H1 (cell line): Measurements from ENCODE around the gene TYW1B. TPM values are rescaled to one million over a fixed set of nuclear protein-coding genes. Genes with fewer than 3 reads are reported as not detected.
"Not testable (repeated sequence)": the region's sequence is repeated elsewhere in the genome, so short reads cannot be mapped to it uniquely, and the experiment has no call there.

Experiments used
- CTCF ChIA-PET: fragments of 300-600 bp; sonication (Branson Sonifier 250); formaldehyde crosslinking; loops from one replicate; lab custom pipeline; 2021; ENCODE audit not compliant: partially characterized antibody; lab: Charles Lee
- POLR2A ChIA-PET: fragments of 300-600 bp; sonication (Branson Sonifier 250); formaldehyde crosslinking; loops from one replicate; lab custom pipeline; 2021; ENCODE audit warnings: inconsistent platforms; ENCODE audit not compliant: partially characterized antibody; lab: Charles Lee
- DNase-seq, 2 experiments: peaks; one replicate each; pipeline versions ENCODE4 v3.0.0 to v3.0.0-alpha.2; 2010 to 2022; ENCODE audit warnings: low spot score in 2 of 2, low read depth in 1 of 2, mixed read lengths in 1 of 2
- FAIRE-seq: peaks from 2 replicates; lab custom pipeline; 2011; peaks lifted over from hg19 to GRCh38; lab: Jason Lieb, UNC
- H2AFZ ChIP-seq: 2 replicates; pipeline ENCODE4 v1.8.1; 2012; ENCODE audit warnings: low read length, inconsistent platforms
- H2AK5ac ChIP-seq: 2 replicates; pipeline ENCODE4 v1.6.1; 2013; ENCODE audit warnings: low read depth, low read length
- H2BK120ac ChIP-seq: replicated peaks from 2 replicates; pipeline ENCODE3; 2013; ENCODE audit warnings: low read depth, low read length, inconsistent platforms
- H2BK12ac ChIP-seq: 2 replicates; pipeline ENCODE4 v1.6.1; 2013; ENCODE audit warnings: low read depth, low read length
- H2BK15ac ChIP-seq: 2 replicates; pipeline ENCODE4 v1.6.1; 2013; ENCODE audit warnings: low read length
- H2BK20ac ChIP-seq: 2 replicates; pipeline ENCODE4 v1.6.1; 2013; ENCODE audit warnings: low read length
- H2BK5ac ChIP-seq: 2 replicates; pipeline ENCODE4 v1.6.1; 2013; ENCODE audit warnings: low read depth, low read length
- H3K14ac ChIP-seq: 2 replicates; pipeline ENCODE4 v1.6.1; 2013; ENCODE audit warnings: inconsistent platforms; ENCODE audit not compliant: insufficient read length
- H3K18ac ChIP-seq: 2 replicates; pipeline ENCODE4 v1.6.1; 2013; ENCODE audit warnings: low read length; ENCODE audit errors: extremely low read depth
- H3K23ac ChIP-seq: 2 replicates; pipeline ENCODE4 v1.6.1; 2013; ENCODE audit warnings: inconsistent platforms; ENCODE audit not compliant: insufficient read length
- H3K23me2 ChIP-seq: 2 replicates; pipeline ENCODE4 v1.6.1; 2013; ENCODE audit warnings: low read depth, low read length
- H3K27ac ChIP-seq: 2 replicates; pipeline ENCODE4 v1.6.1; 2011; ENCODE audit warnings: low read depth, low read length, inconsistent platforms
- H3K27me3 ChIP-seq, 4 experiments: replicated peaks in 1 of 4; 1 replicate in 1 of 4; 2 replicates in 3 of 4; pipeline versions ENCODE4 v1.6.1 to v1.8.1; 2011 to 2013; ENCODE audit warnings: low read length in 3 of 4, mild to moderate bottlenecking in 3 of 4, inconsistent platforms in 2 of 4, mixed read lengths in 2 of 4, moderate library complexity in 1 of 4; ENCODE audit not compliant: control insufficient read depth in 3 of 4, insufficient read depth in 3 of 4; ENCODE audit errors: extremely low read depth in 1 of 4
- H3K36me3 ChIP-seq, 4 experiments: 2 replicates each; pipeline versions ENCODE4 v1.6.1 to v1.8.1; 2011 to 2013; ENCODE audit warnings: mild to moderate bottlenecking in 4 of 4, low read length in 3 of 4, moderate library complexity in 2 of 4, control low read depth in 1 of 4, inconsistent platforms in 1 of 4; ENCODE audit not compliant: insufficient read depth in 4 of 4, control insufficient read depth in 2 of 4
- H3K4ac ChIP-seq: replicated peaks from 2 replicates; pipeline ENCODE3; 2013; ENCODE audit warnings: low read length, low read depth, mixed read lengths, inconsistent platforms; ENCODE audit not compliant: insufficient read length
- H3K4me1 ChIP-seq, 4 experiments: replicated peaks in 1 of 4; 1 replicate in 1 of 4; 2 replicates in 3 of 4; pipeline versions ENCODE4 v1.6.1 to v1.8.1; 2011 to 2013; ENCODE audit warnings: low read length in 3 of 4, inconsistent platforms in 2 of 4, mixed read lengths in 1 of 4; ENCODE audit not compliant: insufficient read depth in 4 of 4, control insufficient read depth in 3 of 4
- H3K4me2 ChIP-seq, 2 experiments: 2 replicates each; pipeline versions ENCODE4 v1.6.1 to v1.8.1; 2011 to 2013; ENCODE audit warnings: low read depth in 2 of 2, low read length in 2 of 2, control low read depth in 1 of 2, inconsistent platforms in 1 of 2, mild to moderate bottlenecking in 1 of 2; ENCODE audit not compliant: insufficient read depth in 1 of 2
- H3K4me3 ChIP-seq, 4 experiments: fragments of 200-600, 300-600 bp in 1 of 4; sonication (generic), shearing (Covaris generic), sonication (Bioruptor Twin) in 1 of 4; 2 replicates each; pipeline versions ENCODE4 v1.5.1 to v1.8.1; 2011 to 2016; ENCODE audit warnings: low read length in 4 of 4, low read depth in 3 of 4, control low read depth in 2 of 4, inconsistent platforms in 2 of 4, mild to moderate bottlenecking in 2 of 4, mixed read lengths in 1 of 4, moderate library complexity in 1 of 4; ENCODE audit not compliant: insufficient read depth in 2 of 4; ENCODE audit errors: extremely low read depth in 1 of 4
- H3K56ac ChIP-seq: replicated peaks from 2 replicates; pipeline ENCODE3; 2013; ENCODE audit warnings: low read depth, mild to moderate bottlenecking, mixed read lengths, low read length, inconsistent platforms; ENCODE audit not compliant: insufficient read length
- H3K79me1 ChIP-seq: 2 replicates; pipeline ENCODE4 v1.6.1; 2013; ENCODE audit warnings: low read depth, low read length, control low read depth
- H3K79me2 ChIP-seq, 2 experiments: 2 replicates each; pipeline versions ENCODE4 v1.6.1 to v1.8.1; 2012 to 2013; ENCODE audit warnings: low read length in 2 of 2, mild to moderate bottlenecking in 2 of 2, inconsistent platforms in 1 of 2; ENCODE audit not compliant: insufficient read depth in 2 of 2, control insufficient read depth in 1 of 2
- H3K9ac ChIP-seq, 4 experiments: replicated peaks in 1 of 4; 1 replicate in 1 of 4; 2 replicates in 3 of 4; pipeline versions ENCODE4 v1.6.1 to v1.8.1; 2011 to 2013; ENCODE audit warnings: low read depth in 3 of 4, low read length in 3 of 4, control low read depth in 2 of 4, mild to moderate bottlenecking in 2 of 4, moderate library complexity in 2 of 4, inconsistent platforms in 1 of 4; ENCODE audit errors: extremely low read depth in 1 of 4
- H3K9me3 ChIP-seq, 2 experiments: 2 replicates each; pipeline versions ENCODE4 v1.6.1 to v1.8.1; 2012 to 2013; ENCODE audit warnings: mild to moderate bottlenecking in 2 of 2, moderate library complexity in 2 of 2, control low read depth in 1 of 2, inconsistent platforms in 1 of 2, low read depth in 1 of 2, low read length in 1 of 2, mixed read lengths in 1 of 2; ENCODE audit not compliant: insufficient read depth in 2 of 2
- H4K20me1 ChIP-seq, 2 experiments: replicated peaks in 1 of 2; 2 replicates each; pipeline versions ENCODE3 to v1.8.1; 2011 to 2013; ENCODE audit warnings: inconsistent platforms in 2 of 2, low read length in 2 of 2, mild to moderate bottlenecking in 1 of 2; ENCODE audit not compliant: insufficient read depth in 2 of 2, control insufficient read depth in 1 of 2
- H4K5ac ChIP-seq: 2 replicates; pipeline ENCODE4 v1.6.1; 2013; ENCODE audit warnings: low read length, low read depth, mixed read lengths, inconsistent platforms; ENCODE audit not compliant: insufficient read length
- H4K8ac ChIP-seq: 2 replicates; pipeline ENCODE4 v1.8.0; 2013; ENCODE audit warnings: mild to moderate bottlenecking, moderate library complexity, low read length, inconsistent platforms; ENCODE audit not compliant: insufficient read depth; ENCODE audit errors: extremely low read depth
- H4K91ac ChIP-seq: replicated peaks from 2 replicates; pipeline ENCODE3; 2013; ENCODE audit warnings: low read length, mixed read lengths, inconsistent platforms; ENCODE audit not compliant: insufficient read length
- WGBS, 2 experiments: shearing (Covaris generic) in 1 of 2; methylation state at CpG; one replicate each; pipeline versions ENCODE4 v1.1.6 to v1.1.7; 2013 to 2015; ENCODE audit warnings: low lambda C conversion rate in 2 of 2, mixed read lengths in 2 of 2, inconsistent platforms in 1 of 2, low coverage in 1 of 2, missing lambda C conversion rate in 1 of 2; ENCODE audit not compliant: insufficient replicate concordance in 2 of 2, insufficient coverage in 1 of 2, insufficient read length in 1 of 2; ENCODE audit errors: extremely low coverage in 1 of 2, missing lambda C conversion rate in 1 of 2; 5-methylcytosine and 5-hydroxymethylcytosine counted together
- polyA plus RNA-seq, 7 experiments: library from polyadenylated mRNA; depleted of rRNA in 3 of 7; stranded (reverse) in 5 of 7; unstranded in 2 of 7; fragments of >200 nt in 5 of 7; fragments of 200-250 nt in 2 of 7; gene quantifications; 1 replicate in 5 of 7; 2 replicates in 1 of 7; 4 replicates in 1 of 7; pipeline versions ENCODE4 v1.2.1 to v1.2.3, GENCODE V29; 2011 to 2013; ENCODE audit warnings: missing spikeins in 2 of 7, mixed read lengths in 2 of 7
- total RNA-seq: library from RNA; stranded (reverse); fragmentation: NEBNext Ultra II Directional; extraction: Animal tissue kit (Norgen Biotek cat#: 25700); gene quantifications from 2 replicates; pipeline ENCODE4 v1.2.1, GENCODE V29; 2021

Gene TYW1B
- total and polyA plus RNA-seq, 2 of the 8 experiments (the other 6 are each of a cell fraction or from before 2014, with no cell fraction given), result 6.8 to 12.6 TPM

DNA sequence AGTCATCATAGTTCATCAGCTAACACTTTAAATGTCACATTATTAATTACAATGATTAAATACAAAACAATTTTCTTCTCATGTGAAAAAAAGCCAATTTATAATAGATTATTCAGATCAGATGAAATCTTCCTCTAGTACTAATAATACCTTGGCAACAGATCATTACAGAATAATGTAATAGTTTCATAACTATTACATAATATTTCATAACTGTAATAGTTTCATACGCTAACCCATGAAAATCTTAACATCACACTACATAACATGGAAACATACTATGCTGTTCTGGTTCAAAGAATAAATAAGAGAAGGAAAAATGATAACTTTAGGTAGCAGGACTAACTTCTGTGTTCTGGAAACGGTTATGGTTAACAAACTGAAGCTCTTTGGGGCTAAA, 152.3 kb downstream of the TYW1B start:
- DNase-seq, H4K91ac ChIP-seq, H3K18ac ChIP-seq, H3K27ac ChIP-seq, H3K4me1 ChIP-seq, H3K23ac ChIP-seq, H2BK120ac ChIP-seq, H3K23me2 ChIP-seq, H3K4ac ChIP-seq, POLR2A ChIA-PET, H4K5ac ChIP-seq, H3K56ac ChIP-seq, H3K27me3 ChIP-seq, H2BK5ac ChIP-seq, H4K20me1 ChIP-seq, H3K9ac ChIP-seq, H3K14ac ChIP-seq, H2BK20ac ChIP-seq, H2AK5ac ChIP-seq, H4K8ac ChIP-seq, CTCF ChIA-PET, FAIRE-seq, H3K36me3 ChIP-seq, H3K4me3 ChIP-seq, H2AFZ ChIP-seq, H3K79me2 ChIP-seq, H3K9me3 ChIP-seq, H2BK12ac ChIP-seq, H3K4me2 ChIP-seq, H3K79me1 ChIP-seq, H2BK15ac ChIP-seq: not testable (repeated sequence)
- WGBS, 2 experiments, result 85% methylated on average over 2 of the region's 2 CpGs; no CpG with 5 or more reads in 1 of the 2 experiments
